Keratinocyte (primary cell): Measurements from ENCODE around the gene SDS. TPM values are rescaled to one million over a fixed set of nuclear protein-coding genes. Genes with fewer than 3 reads are reported as not detected.

Source experiments
- DNase-seq: peaks from one replicate; pipeline ENCODE4 v3.0.0-alpha.2; 2011; ENCODE audit warnings: low read depth, missing footprints, low spot score
- FAIRE-seq: peaks from 2 replicates; lab custom pipeline; 2011; peaks lifted over from hg19 to GRCh38; lab: Jason Lieb, UNC
- H2AFZ ChIP-seq: 2 replicates; pipeline ENCODE4 v1.6.0; 2012; ENCODE audit warnings: low read length, control low read depth, inconsistent platforms; ENCODE audit not compliant: control insufficient read depth
- H3K27ac ChIP-seq: 2 replicates; pipeline ENCODE4 v1.5.1; 2011; ENCODE audit warnings: low read length; ENCODE audit not compliant: control insufficient read depth, insufficient read depth
- H3K27me3 ChIP-seq: 3 replicates; pipeline ENCODE4 v1.6.0; 2011; ENCODE audit warnings: low read length; ENCODE audit not compliant: control insufficient read depth, insufficient read depth; ENCODE audit errors: extremely low read depth
- H3K36me3 ChIP-seq, 2 experiments: 2 replicates in 1 of 2; 3 replicates in 1 of 2; pipeline ENCODE4 v1.5.1; 2011; ENCODE audit warnings: low read length in 2 of 2, mild to moderate bottlenecking in 1 of 2; ENCODE audit not compliant: control insufficient read depth in 2 of 2, insufficient read depth in 2 of 2; ENCODE audit errors: extremely low read depth in 1 of 2
- H3K4me1 ChIP-seq: 3 replicates; pipeline ENCODE4 v1.5.1; 2011; ENCODE audit warnings: low read length; ENCODE audit not compliant: control insufficient read depth, insufficient read depth; ENCODE audit errors: extremely low read depth
- H3K4me2 ChIP-seq: 3 replicates; pipeline ENCODE4 v1.6.0; 2011; ENCODE audit warnings: low read depth, low read length; ENCODE audit not compliant: control insufficient read depth, insufficient read depth; ENCODE audit errors: extremely low read depth
- H3K4me3 ChIP-seq, 3 experiments: fragments of 200-600 bp in 1 of 3; sonication (generic) in 1 of 3; 2 replicates in 2 of 3; 3 replicates in 1 of 3; pipeline ENCODE4 v1.5.1; 2011 to 2016; ENCODE audit warnings: low read length in 3 of 3, mild to moderate bottlenecking in 3 of 3, control low read depth in 2 of 3, inconsistent platforms in 1 of 3, low read depth in 1 of 3, mixed read lengths in 1 of 3, mixed run types in 1 of 3, moderate library complexity in 1 of 3; ENCODE audit not compliant: control insufficient read depth in 2 of 3, insufficient read depth in 2 of 3; ENCODE audit errors: extremely low read depth in 1 of 3
- H3K79me2 ChIP-seq: 2 replicates; pipeline ENCODE4 v1.6.0; 2012; ENCODE audit warnings: low read length; ENCODE audit not compliant: control insufficient read depth, insufficient read depth
- H3K9ac ChIP-seq: 3 replicates; pipeline ENCODE4 v1.6.0; 2011; ENCODE audit warnings: low read length; ENCODE audit not compliant: control insufficient read depth, insufficient read depth; ENCODE audit errors: extremely low read depth
- H3K9me1 ChIP-seq: 3 replicates; pipeline ENCODE4 v1.6.0; 2011; ENCODE audit warnings: low read length; ENCODE audit not compliant: control insufficient read depth, insufficient read depth; ENCODE audit errors: extremely low read depth
- H3K9me3 ChIP-seq: 2 replicates; pipeline ENCODE4 v1.5.1; 2012; ENCODE audit warnings: low read depth, low read length; ENCODE audit not compliant: control insufficient read depth
- H4K20me1 ChIP-seq: 3 replicates; pipeline ENCODE4 v1.6.0; 2011; ENCODE audit warnings: low read length; ENCODE audit not compliant: control insufficient read depth, insufficient read depth; ENCODE audit errors: extremely low read depth
- CTCF ChIP-seq, 3 experiments: IDR thresholded peaks in 1 of 3; conservative IDR thresholded peaks in 1 of 3; optimal IDR thresholded peaks in 1 of 3; 2 replicates in 2 of 3; 3 replicates in 1 of 3; pipeline versions ENCODE3 to v1.5.1; 2011; ENCODE audit warnings: low read length in 3 of 3, mild to moderate bottlenecking in 3 of 3, moderate library complexity in 2 of 3, control low read depth in 1 of 3, inconsistent platforms in 1 of 3; ENCODE audit not compliant: insufficient read depth in 2 of 3; ENCODE audit errors: extremely low read depth in 1 of 3
- EZH2 ChIP-seq: IDR thresholded peaks from one replicate; pipeline ENCODE4 v1.6.1; 2012; ENCODE audit warnings: inconsistent platforms, mild to moderate bottlenecking, low read length, moderate library complexity
- dilution Hi-C: fragments of 300-500 bp; cut with MboI; formaldehyde crosslinking; loops from one replicate; pipeline ENCODE4 v1.7.0; 2020; ENCODE audit warnings: low sequenced_read_pairs; ENCODE audit not compliant: extremely low pct_ligation_motif_present
- polyA plus RNA-seq, 5 experiments: library from polyadenylated mRNA; depleted of rRNA in 3 of 5; stranded (reverse) in 3 of 5; stranded (forward) in 1 of 5; unstranded in 1 of 5; fragments of >200 nt; gene quantifications; 1 replicate in 1 of 5; 2 replicates in 3 of 5; 3 replicates in 1 of 5; pipeline versions ENCODE4 v1.2.1 to v1.2.3, GENCODE V29; 2011 to 2012; ENCODE audit warnings: missing spikeins in 2 of 5, low read depth in 1 of 5, low replicate concordance in 1 of 5

The SDS gene
- polyA plus RNA-seq, 1 donor (not counting 4 experiments of a cell fraction or from before 2014, with no cell fraction given): not detected

GRCh38 chr12:113396828-113397496, 6.7 kb downstream of the SDS start:
- TF ChIP-seq CTCF (optimal IDR thresholded peaks at IDR 0.05 in 1 of 3, IDR thresholded peaks at IDR 0.05 in 1 of 3, conservative IDR thresholded peaks at IDR 0.05 in 1 of 3; ENCODE audit: extremely low read depth in 1 of 3, insufficient read depth in 2 of 3, low read length in 3 of 3): no peak
- TF ChIP-seq EZH2: no peak
- no peak overlapping the region for H3K4me3 ChIP-seq
- no peaks in the 10 kb centered on the region for H3K4me1 ChIP-seq
- H4K20me1 ChIP-seq: no peaks in the 10 kb centered on the region
- no peaks in the 10 kb centered on the region for H3K79me2 ChIP-seq
- no peak overlapping the region for H3K27ac ChIP-seq
- FAIRE-seq (no peak), DNase-seq (no peak)
- H3K9me1 ChIP-seq: no peaks in the 10 kb centered on the region
- no peak overlapping the region for H3K9ac ChIP-seq
- no peak overlapping the region for H2AFZ ChIP-seq
- H3K36me3 ChIP-seq: no peaks in the 10 kb centered on the region
- H3K4me2 ChIP-seq: no peak overlapping the region
- H3K27me3 ChIP-seq: no peaks in the 10 kb centered on the region
- dilution Hi-C loops: no loop called here
- H3K9me3 ChIP-seq: no peaks in the 10 kb centered on the region

GRCh38 chr12:113396200-113396599, 7.5 kb downstream of the SDS start:
- H3K4me1 ChIP-seq: no peaks in the 10 kb centered on the region
- dilution Hi-C loops: no loop called here
- H3K4me2 ChIP-seq: no peak overlapping the region
- H3K9me3 ChIP-seq: no peaks in the 10 kb centered on the region
- no peaks in the 10 kb centered on the region for H3K27me3 ChIP-seq
- TF ChIP-seq EZH2 (no peak), CTCF (optimal IDR thresholded peaks at IDR 0.05 in 1 of 3, IDR thresholded peaks at IDR 0.05 in 1 of 3, conservative IDR thresholded peaks at IDR 0.05 in 1 of 3; ENCODE audit: extremely low read depth in 1 of 3, insufficient read depth in 2 of 3, low read length in 3 of 3) (no peak)
- no peaks in the 10 kb centered on the region for H3K79me2 ChIP-seq
- no peaks in the 10 kb centered on the region for H3K9me1 ChIP-seq
- FAIRE-seq (no peak), DNase-seq (no peak)
- H3K9ac ChIP-seq: no peak overlapping the region
- H2AFZ ChIP-seq: no peak overlapping the region
- no peaks in the 10 kb centered on the region for H4K20me1 ChIP-seq
- no peaks in the 10 kb centered on the region for H3K36me3 ChIP-seq
- H3K4me3 ChIP-seq: no peak overlapping the region
- no peak overlapping the region for H3K27ac ChIP-seq
